WTC11 (cell line): ENCODE results near the gene CDK9. TPM values are rescaled to one million over a fixed set of nuclear protein-coding genes. Genes with fewer than 3 reads are reported as not detected.

Experiments
- ATAC-seq: fragments of 200-7000 bp; cut with Tn5 transposase; 2 replicates; pipeline ENCODE4 v1.10.0; 2021; ENCODE audit warnings: mild to moderate bottlenecking, moderate library complexity
- CTCF ChIA-PET: fragments of 300-600 bp; sonication (Branson Sonifier 250); formaldehyde crosslinking; loops from one replicate; lab custom pipeline; 2021; ENCODE audit warnings: antibody characterized with exemption; lab: Charles Lee
- POLR2A ChIA-PET: fragments of 350-600 bp; sonication (Branson Sonifier 250); formaldehyde crosslinking; loops from one replicate; lab custom pipeline; 2021; ENCODE audit warnings: antibody characterized with exemption; lab: Charles Lee
- DNase-seq: peaks from one replicate; pipeline ENCODE4 v3.0.0; 2021; ENCODE audit warnings: low spot score
- H3K27ac Mint-ChIP-seq: 2 replicates; pipeline ENCODE4 v1.8.0; 2021; ENCODE audit warnings: mixed read lengths
- H3K27me3 Mint-ChIP-seq: 2 replicates; pipeline ENCODE4 v1.8.0; 2021; ENCODE audit warnings: low read depth, mild to moderate bottlenecking, moderate library complexity, mixed read lengths
- H3K36me3 Mint-ChIP-seq: 2 replicates; pipeline ENCODE4 v1.8.0; 2021; ENCODE audit warnings: mixed read lengths
- H3K4me1 Mint-ChIP-seq: 2 replicates; pipeline ENCODE4 v1.8.0; 2022; ENCODE audit warnings: mixed read lengths
- H3K4me3 Mint-ChIP-seq: 2 replicates; pipeline ENCODE4 v1.8.0; 2021; ENCODE audit warnings: mild to moderate bottlenecking, moderate library complexity, mixed read lengths
- H3K9me3 Mint-ChIP-seq: 2 replicates; pipeline ENCODE4 v1.8.0; 2021; ENCODE audit warnings: mixed read lengths
- AR ChIP-seq: fragments of 250-450 bp; sonication (Bioruptor Pico); IDR thresholded peaks from 2 replicates; pipeline ENCODE4 v1.9.0; 2021; ENCODE audit warnings: mild to moderate bottlenecking
- CREB1 ChIP-seq: sonication (generic); formaldehyde crosslinking; IDR thresholded peaks from 2 replicates; pipeline ENCODE4 v1.8.0; 2023; ENCODE audit warnings: mild to moderate bottlenecking, missing genetic modification reagents
- E2F5 ChIP-seq: sonication (generic); formaldehyde crosslinking; IDR thresholded peaks from 2 replicates; pipeline ENCODE4 v1.8.1; 2022; ENCODE audit warnings: mild to moderate bottlenecking, moderate library complexity, missing genetic modification reagents
- HMGA2 ChIP-seq: fragments of 250-450 bp; sonication (Bioruptor Pico); IDR thresholded peaks from 2 replicates; pipeline ENCODE4 v1.4.0; 2021; ENCODE audit warnings: mild to moderate bottlenecking, moderate library complexity
- HMGXB4 ChIP-seq: sonication (generic); formaldehyde crosslinking; IDR thresholded peaks from 2 replicates; pipeline ENCODE4 v1.8.1; 2023; ENCODE audit warnings: mild to moderate bottlenecking, moderate library complexity, missing genetic modification reagents
- MLX ChIP-seq: sonication (generic); formaldehyde crosslinking; IDR thresholded peaks from 2 replicates; pipeline ENCODE4 v1.8.1; 2023; ENCODE audit warnings: mild to moderate bottlenecking, missing genetic modification reagents, moderate library complexity
- NFYB ChIP-seq: sonication (generic); formaldehyde crosslinking; conservative IDR thresholded peaks from 2 replicates; pipeline ENCODE4 v1.8.0; 2022; ENCODE audit warnings: low read depth, missing genetic modification reagents
- PREB ChIP-seq: sonication (generic); formaldehyde crosslinking; IDR thresholded peaks from 2 replicates; pipeline ENCODE4 v1.8.1; 2022; ENCODE audit warnings: mild to moderate bottlenecking, missing genetic modification reagents, moderate library complexity, borderline replicate concordance
- RORB ChIP-seq: fragments of 250-450 bp; sonication (Bioruptor Pico); IDR thresholded peaks from 2 replicates; pipeline ENCODE4 v1.9.0; 2021; ENCODE audit warnings: mild to moderate bottlenecking
- SMAD3 ChIP-seq: sonication (generic); formaldehyde crosslinking; IDR thresholded peaks from 2 replicates; pipeline ENCODE4 v1.8.0; 2022; ENCODE audit warnings: missing genetic modification reagents, mild to moderate bottlenecking, borderline replicate concordance
- ZBTB21 ChIP-seq: sonication (generic); formaldehyde crosslinking; IDR thresholded peaks from 2 replicates; pipeline ENCODE4 v1.8.1; 2023; ENCODE audit warnings: mild to moderate bottlenecking, missing genetic modification reagents, borderline replicate concordance
- ZMAT4 ChIP-seq: fragments of 250-450 bp; sonication (Bioruptor Pico); IDR thresholded peaks from 2 replicates; pipeline ENCODE4 v1.9.0; 2021; ENCODE audit warnings: mild to moderate bottlenecking
- ZNF532 ChIP-seq: fragments of 250-450 bp; sonication (Bioruptor Pico); IDR thresholded peaks from 2 replicates; pipeline ENCODE4 v1.9.0; 2021; ENCODE audit warnings: mild to moderate bottlenecking, borderline replicate concordance
- total RNA-seq: library from RNA; stranded (reverse); gene quantifications from 3 replicates; pipeline ENCODE4 v1.2.3, GENCODE V29; 2021

CDK9 gene
- total RNA-seq, 1 experiment from 2014 or later = 111 TPM

- TF ChIP-seq AR (CRISPR knock-in tag) (no peak), CREB1 (CRISPR knock-in tag) (no peak), PREB (CRISPR knock-in tag) (no peak), MLX (CRISPR knock-in tag) (no peak), E2F5 (CRISPR knock-in tag) (no peak), ZBTB21 (CRISPR knock-in tag) (no peak), HMGXB4 (no peak), HMGA2 (CRISPR knock-in tag) (no peak), ZMAT4 (no peak), RORB (no peak)
- no peak overlapping the region for H3K27ac Mint-ChIP-seq
- peaks cover 17% of the 10 kb centered on the region for H3K27me3 Mint-ChIP-seq
- DNase-seq (no peak), ATAC-seq (no peak)
- H3K9me3 Mint-ChIP-seq = no peaks in the 10 kb centered on the region
- POLR2A ChIA-PET = no interaction called here
- no peaks in the 10 kb centered on the region for H3K36me3 Mint-ChIP-seq
- CTCF ChIA-PET = interaction anchor here (0.5 to 2.7 kb wide), 4 partner anchors 24 to 284 kb away, joined by 3 to 10 read pairs (median 4); no protein-coding TSS in a partner anchor
- H3K4me1 Mint-ChIP-seq = peaks cover 6% of the 10 kb centered on the region
- no peak overlapping the region for H3K4me3 Mint-ChIP-seq
These were observed 46.1 kb upstream of the CDK9 start for GRCh38 chr9:127739614-127740330.

- ATAC-seq = peak; percentile 89
- peak overlapping the region; percentile 97 for H3K27ac Mint-ChIP-seq
- ChIA-PET CTCF (interaction anchor here (0.5 to 2.7 kb wide), 26 partner anchors 7 to 376 kb away, joined by 3 to 14 read pairs (median 5); partner anchors contain the start of genes CDK9, SH2D3C, ST6GALNAC4 and TOR2A), POLR2A (interaction anchor here (0.8 to 1.8 kb wide), 6 partner anchors 12 to 121 kb away, joined by 3 to 16 read pairs (median 4); partner anchors contain the start of gene CDK9)
- H3K36me3 Mint-ChIP-seq = no peaks in the 10 kb centered on the region
- H3K9me3 Mint-ChIP-seq = no peaks in the 10 kb centered on the region
- H3K4me1 Mint-ChIP-seq = peaks cover 3% of the 10 kb centered on the region
- TF ChIP-seq CREB1 (CRISPR knock-in tag) (no peak), NFYB (CRISPR knock-in tag) (peak; percentile 81), ZBTB21 (CRISPR knock-in tag) (no peak), SMAD3 (no peak), ZNF532 (CRISPR knock-in tag) (no peak)
- TF ChIP-seq, all 79 proteins: peak for 1
- H3K27me3 Mint-ChIP-seq = peaks cover 15% of the 10 kb centered on the region
- DNase-seq = peak; percentile 97
- H3K4me3 Mint-ChIP-seq = peak overlapping the region; percentile 90
These were observed 43.9 kb upstream of the CDK9 start for GRCh38 chr9:127741831-127742434.
